Measurements from ENCODE around the gene KLHL5. TPM values are rescaled to one million over a fixed set of nuclear protein-coding genes. Genes with fewer than 3 reads are reported as not detected.

Gene KLHL5
- total RNA-seq, 1 donor from 2014 or later, result 46.0 TPM

DNA sequence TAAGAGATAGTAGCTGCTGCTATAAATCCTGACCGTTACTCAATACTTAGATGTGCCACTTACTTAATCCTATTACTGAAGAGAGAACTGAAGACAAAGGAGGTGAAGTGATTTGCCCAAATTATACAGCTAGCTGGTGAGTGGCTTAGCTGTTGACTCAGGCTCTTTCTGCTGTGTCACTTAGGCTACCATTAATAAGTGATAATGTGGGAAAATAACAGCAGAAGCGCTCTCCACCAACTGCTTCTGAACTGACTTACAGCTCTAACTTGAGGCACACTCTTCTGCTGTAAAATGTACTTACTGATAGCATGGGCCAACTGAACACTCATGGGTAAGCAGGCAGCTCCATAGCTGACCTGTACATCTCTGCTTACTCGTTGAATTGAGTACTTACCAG is 7.5 kb upstream of the KLHL5 start:
- DNase-seq (ENCODE audit: low spot score), result no peak
- H3K27ac Mint-ChIP-seq (ENCODE audit: unreplicated experiment), result no peak overlapping the region
- TF ChIP-seq, protein P1, sequence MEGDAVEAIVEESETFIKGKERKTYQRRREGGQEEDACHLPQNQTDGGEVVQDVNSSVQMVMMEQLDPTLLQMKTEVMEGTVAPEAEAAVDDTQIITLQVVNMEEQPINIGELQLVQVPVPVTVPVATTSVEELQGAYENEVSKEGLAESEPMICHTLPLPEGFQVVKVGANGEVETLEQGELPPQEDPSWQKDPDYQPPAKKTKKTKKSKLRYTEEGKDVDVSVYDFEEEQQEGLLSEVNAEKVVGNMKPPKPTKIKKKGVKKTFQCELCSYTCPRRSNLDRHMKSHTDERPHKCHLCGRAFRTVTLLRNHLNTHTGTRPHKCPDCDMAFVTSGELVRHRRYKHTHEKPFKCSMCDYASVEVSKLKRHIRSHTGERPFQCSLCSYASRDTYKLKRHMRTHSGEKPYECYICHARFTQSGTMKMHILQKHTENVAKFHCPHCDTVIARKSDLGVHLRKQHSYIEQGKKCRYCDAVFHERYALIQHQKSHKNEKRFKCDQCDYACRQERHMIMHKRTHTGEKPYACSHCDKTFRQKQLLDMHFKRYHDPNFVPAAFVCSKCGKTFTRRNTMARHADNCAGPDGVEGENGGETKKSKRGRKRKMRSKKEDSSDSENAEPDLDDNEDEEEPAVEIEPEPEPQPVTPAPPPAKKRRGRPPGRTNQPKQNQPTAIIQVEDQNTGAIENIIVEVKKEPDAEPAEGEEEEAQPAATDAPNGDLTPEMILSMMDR (IDR thresholded peaks at IDR 0.05; ENCODE audit: unreplicated experiment), result no peak
- H3K4me3 Mint-ChIP-seq (ENCODE audit: unreplicated experiment), result no peak overlapping the region
- peaks cover 11% of the 10 kb centered on the region for H3K4me1 Mint-ChIP-seq (ENCODE audit: unreplicated experiment)
- H3K27me3 Mint-ChIP-seq (ENCODE audit: unreplicated experiment), result peaks cover 1% of the 10 kb centered on the region
- no peaks in the 10 kb centered on the region for H3K36me3 Mint-ChIP-seq (ENCODE audit: low read depth, unreplicated experiment)
- H3K9me3 Mint-ChIP-seq (ENCODE audit: unreplicated experiment), result no peaks in the 10 kb centered on the region

GRCh38 chr4:39056023-39056422 is 6.0 kb upstream of the KLHL5 start:
- DNase-seq (ENCODE audit: low spot score), result no peak
- H3K27me3 Mint-ChIP-seq (ENCODE audit: unreplicated experiment), result no peaks in the 10 kb centered on the region
- TF ChIP-seq, protein P1 (IDR thresholded peaks at IDR 0.05; ENCODE audit: unreplicated experiment), result no peak
- peaks cover 3% of the 10 kb centered on the region for H3K4me1 Mint-ChIP-seq (ENCODE audit: unreplicated experiment)
- H3K4me3 Mint-ChIP-seq (ENCODE audit: unreplicated experiment), result no peak overlapping the region
- no peak overlapping the region for H3K27ac Mint-ChIP-seq (ENCODE audit: unreplicated experiment)
- H3K36me3 Mint-ChIP-seq (ENCODE audit: low read depth, unreplicated experiment), result no peaks in the 10 kb centered on the region
- H3K9me3 Mint-ChIP-seq (ENCODE audit: unreplicated experiment), result no peaks in the 10 kb centered on the region

DNA sequence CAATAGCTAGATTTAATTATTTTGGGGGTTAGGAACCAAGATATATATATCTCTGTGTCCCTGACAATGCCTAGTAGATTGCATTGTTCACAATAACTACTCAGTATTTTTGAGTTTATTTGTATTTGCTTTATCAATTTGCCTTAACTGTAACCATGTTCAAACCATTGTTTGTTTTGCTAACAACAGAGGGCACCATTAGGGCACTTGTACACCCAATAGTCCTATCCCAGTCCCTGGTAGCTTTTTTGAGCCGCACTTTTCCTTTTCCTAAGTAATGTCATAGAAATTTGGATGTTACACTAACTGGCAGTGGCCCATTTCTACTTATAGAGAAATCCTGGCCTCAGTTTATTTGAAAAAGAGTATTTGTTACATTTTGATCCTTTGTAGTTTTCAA is 575 bp upstream of the KLHL5 start:
- DNase-seq (ENCODE audit: low spot score), result no peak
- TF ChIP-seq, protein P1 (IDR thresholded peaks at IDR 0.05; ENCODE audit: unreplicated experiment), result no peak
- Mint-ChIP-seq H3K36me3 (ENCODE audit: low read depth, unreplicated experiment) (no peaks in the 10 kb centered on the region), H3K27ac (ENCODE audit: unreplicated experiment) (no peak overlapping the region), H3K27me3 (ENCODE audit: unreplicated experiment) (no peaks in the 10 kb centered on the region), H3K4me3 (ENCODE audit: unreplicated experiment) (no peak overlapping the region), H3K4me1 (ENCODE audit: unreplicated experiment) (peaks cover 5% of the 10 kb centered on the region), H3K9me3 (ENCODE audit: unreplicated experiment) (no peaks in the 10 kb centered on the region)

DNA sequence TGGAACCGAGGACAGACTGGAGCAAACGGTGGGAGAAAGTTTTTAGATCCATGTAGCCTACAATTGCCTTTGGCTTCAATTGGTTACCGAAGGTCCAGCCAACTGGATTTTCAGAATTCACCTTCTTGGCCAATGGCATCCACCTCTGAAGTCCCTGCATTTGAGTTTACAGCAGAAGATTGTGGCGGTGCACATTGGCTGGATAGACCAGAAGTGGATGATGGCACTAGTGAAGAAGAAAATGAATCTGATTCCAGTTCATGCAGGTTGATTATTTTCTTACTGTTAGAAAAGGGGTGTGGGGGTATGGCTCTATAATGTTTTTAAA is 702 bp downstream of the KLHL5 start:
- Mint-ChIP-seq H3K36me3 (ENCODE audit: low read depth, unreplicated experiment) (no peaks in the 10 kb centered on the region), H3K27ac (ENCODE audit: unreplicated experiment) (no peak overlapping the region), H3K9me3 (ENCODE audit: unreplicated experiment) (no peaks in the 10 kb centered on the region), H3K4me1 (ENCODE audit: unreplicated experiment) (peaks cover 5% of the 10 kb centered on the region), H3K4me3 (ENCODE audit: unreplicated experiment) (no peak overlapping the region), H3K27me3 (ENCODE audit: unreplicated experiment) (no peaks in the 10 kb centered on the region)
- TF ChIP-seq, protein P1 (IDR thresholded peaks at IDR 0.05; ENCODE audit: unreplicated experiment), result no peak
- DNase-seq (ENCODE audit: low spot score), result no peak

DNA sequence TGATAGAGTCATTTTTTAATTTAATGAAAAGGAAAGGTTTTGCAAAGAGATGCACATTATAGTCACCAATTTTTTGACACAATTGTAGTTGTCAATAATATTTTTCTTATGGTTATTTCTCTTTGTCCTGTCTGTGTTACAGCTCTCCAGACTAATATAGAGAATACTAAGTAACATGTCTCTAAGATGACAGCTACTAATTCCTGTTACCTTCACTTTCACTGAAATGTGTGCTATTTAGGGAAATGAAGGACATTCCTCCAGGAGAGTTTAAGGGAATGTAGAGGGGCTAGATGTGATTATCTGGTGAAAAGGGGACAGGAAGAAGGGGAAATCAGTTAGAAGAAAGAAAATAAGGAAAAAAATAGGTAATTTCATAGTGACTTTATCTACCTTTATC is 1.4 kb downstream of the KLHL5 start:
- H3K4me1 Mint-ChIP-seq (ENCODE audit: unreplicated experiment), result peaks cover 5% of the 10 kb centered on the region
- H3K27me3 Mint-ChIP-seq (ENCODE audit: unreplicated experiment), result no peaks in the 10 kb centered on the region
- H3K4me3 Mint-ChIP-seq (ENCODE audit: unreplicated experiment), result no peak overlapping the region
- no peaks in the 10 kb centered on the region for H3K36me3 Mint-ChIP-seq (ENCODE audit: low read depth, unreplicated experiment)
- no peak overlapping the region for H3K27ac Mint-ChIP-seq (ENCODE audit: unreplicated experiment)
- H3K9me3 Mint-ChIP-seq (ENCODE audit: unreplicated experiment), result no peaks in the 10 kb centered on the region
- no peak for DNase-seq (ENCODE audit: low spot score)
- TF ChIP-seq, protein P1 (IDR thresholded peaks at IDR 0.05; ENCODE audit: unreplicated experiment), result no peak

Data from endothelial cell (in vitro differentiated cells).